ENCODE results near the gene ADRA2C.

- TF ChIP-seq CTCF (IDR thresholded peaks at IDR 0.05): no peak
- TF ChIP-seq POLR2A (IDR thresholded peaks at IDR 0.05): no peak
These were observed 45.7 kb upstream of the ADRA2C start for GRCh38 chr4:3720466-3720865.
